Measurements from ENCODE around the gene VWA3B.

DNA sequence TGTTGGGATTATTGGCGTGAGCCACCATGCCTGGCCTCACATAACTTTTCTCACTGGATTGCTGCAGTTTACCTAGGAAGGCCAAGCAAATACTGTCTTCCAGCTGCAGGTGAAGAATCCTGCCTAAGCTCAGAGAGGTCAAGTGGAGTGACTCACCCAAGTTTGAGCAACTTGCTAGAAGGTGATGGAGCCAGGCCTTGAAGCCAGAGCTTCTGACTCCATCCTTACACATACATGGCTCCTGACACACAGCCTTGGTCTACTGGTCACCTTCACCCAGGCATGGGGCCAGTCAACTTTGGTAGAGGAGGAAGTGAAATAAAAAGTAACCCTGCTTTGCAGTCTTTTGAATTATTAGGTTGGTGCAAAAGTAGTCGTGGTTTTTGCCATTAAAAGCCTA is 93.5 kb downstream of the VWA3B start:
- TF ChIP-seq PPARA (CRISPR knock-in tag; IDR thresholded peaks at IDR 0.05; ENCODE audit: borderline replicate concordance) (no peak), RARB (CRISPR knock-in tag; IDR thresholded peaks at IDR 0.05) (no peak)

Measured in SK-N-SH treated with all-trans-retinoic acid at 6 μM for 48 hours (cell line).